ENCODE results near the gene TOP2A.

The TOP2A gene

DNA sequence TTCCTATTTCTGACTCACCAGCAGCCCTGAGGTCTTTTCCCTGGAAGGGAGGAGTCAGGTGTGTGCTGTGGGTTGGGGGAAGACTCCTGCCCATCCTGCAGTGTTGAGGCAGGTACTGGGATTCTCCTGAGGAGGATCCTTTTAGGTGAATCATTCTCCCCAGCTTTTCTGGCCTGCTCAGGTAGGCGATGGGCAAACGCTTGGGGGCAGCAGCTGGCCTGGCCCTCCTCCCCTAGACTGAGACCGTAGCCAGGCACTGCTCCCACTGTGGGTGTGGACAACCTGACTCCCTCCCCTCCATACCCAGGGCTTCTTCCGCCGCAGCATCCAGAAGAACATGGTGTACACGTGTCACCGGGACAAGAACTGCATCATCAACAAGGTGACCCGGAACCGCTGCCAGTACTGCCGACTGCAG lies 68.2 kb downstream of the TOP2A start:
- TF ChIP-seq, protein P1, sequence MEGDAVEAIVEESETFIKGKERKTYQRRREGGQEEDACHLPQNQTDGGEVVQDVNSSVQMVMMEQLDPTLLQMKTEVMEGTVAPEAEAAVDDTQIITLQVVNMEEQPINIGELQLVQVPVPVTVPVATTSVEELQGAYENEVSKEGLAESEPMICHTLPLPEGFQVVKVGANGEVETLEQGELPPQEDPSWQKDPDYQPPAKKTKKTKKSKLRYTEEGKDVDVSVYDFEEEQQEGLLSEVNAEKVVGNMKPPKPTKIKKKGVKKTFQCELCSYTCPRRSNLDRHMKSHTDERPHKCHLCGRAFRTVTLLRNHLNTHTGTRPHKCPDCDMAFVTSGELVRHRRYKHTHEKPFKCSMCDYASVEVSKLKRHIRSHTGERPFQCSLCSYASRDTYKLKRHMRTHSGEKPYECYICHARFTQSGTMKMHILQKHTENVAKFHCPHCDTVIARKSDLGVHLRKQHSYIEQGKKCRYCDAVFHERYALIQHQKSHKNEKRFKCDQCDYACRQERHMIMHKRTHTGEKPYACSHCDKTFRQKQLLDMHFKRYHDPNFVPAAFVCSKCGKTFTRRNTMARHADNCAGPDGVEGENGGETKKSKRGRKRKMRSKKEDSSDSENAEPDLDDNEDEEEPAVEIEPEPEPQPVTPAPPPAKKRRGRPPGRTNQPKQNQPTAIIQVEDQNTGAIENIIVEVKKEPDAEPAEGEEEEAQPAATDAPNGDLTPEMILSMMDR (IDR thresholded peaks at IDR 0.05; ENCODE audit: insufficient read depth, low read length, poor library complexity, severe bottlenecking), result no peak
- Histone ChIP-seq H3K27me3 (replicated peaks; ENCODE audit: control insufficient read depth, insufficient read depth, low read length) (no peaks in the 10 kb centered on the region), H3K36me3 (ENCODE audit: control insufficient read depth, insufficient read depth, low read length) (peaks cover 41% of the 10 kb centered on the region), H3K4me3 (replicated peaks; ENCODE audit: low read depth, low read length) (no peak overlapping the region)
- no peak for DNase-seq (ENCODE audit: extremely low read depth, insufficient read length)

DNA sequence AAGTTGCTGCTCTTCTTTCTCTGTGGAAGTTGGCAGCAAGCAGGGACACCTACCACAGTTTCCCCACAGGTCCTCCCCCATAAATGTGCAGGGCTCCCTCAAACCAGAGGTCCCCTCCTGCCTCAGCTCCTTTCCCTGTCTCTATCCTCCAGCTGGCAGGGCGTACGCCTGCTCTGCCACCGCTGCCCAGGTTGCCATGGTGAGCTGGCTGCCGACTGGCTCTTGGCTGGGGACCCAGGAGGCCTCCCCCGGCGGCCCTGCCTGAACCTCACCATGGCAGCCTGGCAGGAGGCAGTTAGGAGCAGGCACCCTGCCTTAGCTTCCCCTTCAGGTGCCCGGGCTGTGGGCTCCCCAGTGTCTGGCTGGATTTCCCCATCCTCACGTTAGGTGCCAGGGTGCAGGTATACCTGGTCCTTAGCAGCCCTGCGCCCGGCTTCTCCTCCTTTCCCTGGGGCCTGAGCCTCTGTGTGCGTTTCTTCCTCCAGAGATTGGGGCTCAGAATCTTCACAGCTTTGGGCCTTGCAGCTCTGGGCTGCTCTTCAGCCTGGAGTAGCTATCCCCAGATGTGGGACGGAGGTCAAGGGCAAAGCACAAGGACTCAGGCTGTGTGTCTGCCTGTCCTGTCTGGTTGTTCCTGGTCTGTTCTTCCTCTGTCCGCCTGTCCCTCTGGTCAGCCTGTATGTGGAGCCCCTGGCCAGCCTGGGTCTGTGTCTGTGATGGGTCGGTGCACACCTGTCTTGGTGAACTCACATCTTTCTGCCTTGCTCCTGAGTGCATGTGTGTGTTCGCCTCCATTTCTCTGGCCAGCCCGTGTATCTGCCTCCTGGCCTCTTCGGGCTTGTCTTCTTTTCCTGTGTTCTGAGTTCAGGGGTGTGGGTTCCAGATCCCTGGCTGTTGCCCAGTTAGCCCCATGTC lies 68.9 kb downstream of the TOP2A start:
- TF ChIP-seq, protein P1 (IDR thresholded peaks at IDR 0.05; ENCODE audit: insufficient read depth, low read length, poor library complexity, severe bottlenecking), result no peak
- DNase-seq (ENCODE audit: extremely low read depth, insufficient read length), result no peak
- peaks cover 37% of the 10 kb centered on the region for H3K36me3 ChIP-seq (ENCODE audit: control insufficient read depth, insufficient read depth, low read length)
- H3K4me3 ChIP-seq (replicated peaks; ENCODE audit: low read depth, low read length), result no peak overlapping the region
- no peaks in the 10 kb centered on the region for H3K27me3 ChIP-seq (replicated peaks; ENCODE audit: control insufficient read depth, insufficient read depth, low read length)

DNA sequence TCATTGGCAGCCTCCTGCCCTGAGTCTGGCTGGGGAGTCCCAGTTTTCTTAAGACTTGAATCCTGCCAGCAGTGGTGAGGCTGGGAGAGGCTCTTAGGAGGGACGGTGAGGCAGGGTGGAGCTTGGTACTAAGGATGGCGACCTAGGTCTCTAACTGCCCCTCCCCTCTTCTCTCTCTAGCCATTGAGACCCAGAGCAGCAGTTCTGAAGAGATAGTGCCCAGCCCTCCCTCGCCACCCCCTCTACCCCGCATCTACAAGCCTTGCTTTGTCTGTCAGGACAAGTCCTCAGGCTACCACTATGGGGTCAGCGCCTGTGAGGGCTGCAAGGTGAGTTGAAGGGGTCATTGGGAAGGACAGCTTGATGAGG lies 69.6 kb downstream of the TOP2A start:
- Histone ChIP-seq H3K36me3 (ENCODE audit: control insufficient read depth, insufficient read depth, low read length) (peaks cover 37% of the 10 kb centered on the region), H3K4me3 (replicated peaks; ENCODE audit: low read depth, low read length) (no peak overlapping the region), H3K27me3 (replicated peaks; ENCODE audit: control insufficient read depth, insufficient read depth, low read length) (no peaks in the 10 kb centered on the region)
- TF ChIP-seq, protein P1 (IDR thresholded peaks at IDR 0.05; ENCODE audit: insufficient read depth, low read length, poor library complexity, severe bottlenecking), result no peak
- DNase-seq (ENCODE audit: extremely low read depth, insufficient read length), result no peak

DNA sequence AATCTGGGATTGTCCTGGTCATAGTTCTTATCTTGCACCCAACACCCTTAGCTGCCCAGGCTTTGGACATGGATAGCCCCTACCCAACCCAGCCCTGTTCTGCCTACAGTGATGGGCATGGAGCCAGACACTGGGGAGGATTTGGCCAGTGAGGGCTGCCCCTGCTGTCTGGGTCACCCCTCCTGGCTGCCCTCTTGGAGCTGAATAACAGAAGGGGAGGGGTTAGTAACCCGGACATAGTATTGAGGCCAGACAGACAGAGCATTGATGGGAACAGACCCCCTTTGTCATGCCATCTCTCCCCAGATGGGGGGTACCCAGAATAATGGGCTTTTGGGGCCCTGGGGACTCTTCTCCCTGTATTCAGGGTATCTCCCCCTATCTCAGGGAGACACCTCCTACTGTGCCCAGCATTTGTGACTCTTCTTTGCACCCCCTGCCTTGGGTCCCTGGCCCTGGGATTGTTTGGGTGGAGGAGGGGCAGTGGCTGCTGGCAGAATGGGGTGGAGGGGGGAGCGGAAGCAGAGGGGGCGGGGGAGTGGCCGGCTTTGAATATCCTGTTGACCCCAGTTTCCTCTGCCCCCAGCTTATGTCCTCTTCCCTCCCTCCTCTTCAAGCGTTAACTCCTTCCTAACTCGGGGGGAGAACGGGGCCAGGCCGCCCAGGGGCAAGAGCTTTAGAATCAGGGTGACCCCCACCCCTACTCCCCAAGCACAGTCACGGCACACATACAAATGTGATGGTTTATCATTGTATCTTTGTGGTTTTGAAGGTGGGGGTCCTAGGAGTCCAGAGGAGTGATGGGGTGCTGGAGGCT lies 70.2 kb downstream of the TOP2A start:
- no peak for DNase-seq (ENCODE audit: extremely low read depth, insufficient read length)
- TF ChIP-seq, protein P1 (IDR thresholded peaks at IDR 0.05; ENCODE audit: insufficient read depth, low read length, poor library complexity, severe bottlenecking), result no peak
- Histone ChIP-seq H3K4me3 (replicated peaks; ENCODE audit: low read depth, low read length) (no peak overlapping the region), H3K36me3 (ENCODE audit: control insufficient read depth, insufficient read depth, low read length) (peaks cover 35% of the 10 kb centered on the region), H3K27me3 (replicated peaks; ENCODE audit: control insufficient read depth, insufficient read depth, low read length) (no peaks in the 10 kb centered on the region)

DNA sequence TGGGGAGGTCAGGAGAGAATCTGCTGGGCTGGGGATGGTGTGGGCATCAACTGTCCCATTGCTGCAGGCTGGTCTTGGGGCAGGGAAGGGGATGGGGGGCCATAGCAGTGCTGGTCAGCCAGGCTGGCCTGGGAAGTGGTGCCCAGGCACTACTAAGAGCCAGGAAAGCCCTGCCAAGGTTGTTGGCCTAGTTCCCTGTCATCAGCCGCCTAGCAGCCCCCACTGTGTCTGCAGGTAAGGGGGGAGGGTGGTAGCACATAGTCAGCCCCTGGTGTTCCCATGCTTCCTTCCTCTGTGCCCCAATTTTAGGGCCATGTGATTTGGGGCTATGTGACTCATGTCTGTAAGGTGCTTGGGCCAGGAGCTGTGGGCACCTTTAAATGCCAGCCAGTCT lies 70.9 kb downstream of the TOP2A start:
- TF ChIP-seq, protein P1 (IDR thresholded peaks at IDR 0.05; ENCODE audit: insufficient read depth, low read length, poor library complexity, severe bottlenecking), result no peak
- H3K4me3 ChIP-seq (replicated peaks; ENCODE audit: low read depth, low read length), result no peak overlapping the region
- peaks cover 28% of the 10 kb centered on the region for H3K36me3 ChIP-seq (ENCODE audit: control insufficient read depth, insufficient read depth, low read length)
- no peaks in the 10 kb centered on the region for H3K27me3 ChIP-seq (replicated peaks; ENCODE audit: control insufficient read depth, insufficient read depth, low read length)
- DNase-seq (ENCODE audit: extremely low read depth, insufficient read length), result no peak

All from GM06990 (cell line).